ENCODE data around the gene CDCA4.

Gene CDCA4

GRCh38 chr14:104985675-104986486 lies 35.0 kb downstream of the CDCA4 start, which contains the start of gene CLBA1:
CLBA1 (plus strand) TSS chr14:104985788; CDS start chr14:104986432, 644 bp downstream.
- peak; percentile 74 to 83 for DNase-seq

- DNase-seq, result no peak
These were observed 36.6 kb downstream of the CDCA4 start for GRCh38 chr14:104984056-104984894.

DNA sequence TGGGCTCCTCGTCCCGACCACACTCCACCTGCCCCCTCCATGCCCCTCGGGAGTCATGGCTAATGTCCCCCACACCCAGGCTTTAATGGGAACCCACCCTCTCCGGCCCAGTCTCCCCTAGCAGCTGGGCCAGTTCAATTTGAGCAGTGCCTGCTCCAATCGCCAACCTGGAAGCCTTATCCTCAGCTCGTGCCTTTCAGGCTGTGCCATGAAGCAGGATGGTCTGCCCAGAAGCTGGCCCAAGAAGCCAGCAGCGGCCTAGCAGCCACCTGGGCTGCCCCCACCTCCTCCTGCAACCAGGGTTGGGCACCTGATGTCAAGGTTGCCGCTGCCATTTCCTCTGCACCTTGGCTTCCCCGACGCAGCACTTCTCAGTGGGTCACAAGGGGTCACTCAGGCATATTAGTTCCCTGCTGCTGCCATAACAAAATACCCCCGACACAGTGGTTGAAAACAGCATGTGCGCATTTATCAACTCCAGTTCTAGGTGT lies 37.6 kb downstream of the CDCA4 start:
- DNase-seq, result no peak

DNA sequence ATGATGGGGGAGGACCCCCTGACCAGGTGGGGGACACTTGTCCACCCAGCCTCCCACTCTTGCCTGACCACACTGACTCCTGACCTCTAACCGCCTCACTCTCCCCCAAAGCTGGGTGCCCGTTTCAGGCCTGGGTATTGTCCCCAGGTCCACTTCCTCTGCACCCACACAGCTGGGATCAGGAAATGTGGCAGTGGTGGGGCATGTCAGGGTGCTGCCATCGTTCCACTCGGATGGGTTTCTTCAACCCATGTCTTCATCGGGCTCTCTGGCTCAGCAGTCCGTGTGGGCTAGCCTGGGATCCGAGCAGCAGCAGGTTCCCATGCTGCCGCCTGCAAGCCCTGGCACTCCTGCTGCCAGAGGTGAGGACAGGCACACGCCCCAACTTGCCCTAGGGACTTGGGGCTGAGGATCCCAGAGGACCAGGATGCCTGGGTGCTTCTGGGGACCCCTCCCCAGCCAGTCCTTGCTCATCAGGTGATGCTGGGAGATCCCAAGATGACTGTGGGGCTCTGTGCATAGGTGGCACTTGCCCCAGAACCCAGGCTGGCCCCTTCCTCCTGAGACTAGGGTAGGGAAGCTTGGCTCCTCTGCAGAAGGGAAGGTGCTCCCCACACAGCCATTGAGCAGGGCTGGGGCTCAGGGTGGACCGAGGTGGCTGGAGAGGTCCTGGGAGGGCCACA lies 38.2 kb downstream of the CDCA4 start:
- DNase-seq, result no peak

DNA sequence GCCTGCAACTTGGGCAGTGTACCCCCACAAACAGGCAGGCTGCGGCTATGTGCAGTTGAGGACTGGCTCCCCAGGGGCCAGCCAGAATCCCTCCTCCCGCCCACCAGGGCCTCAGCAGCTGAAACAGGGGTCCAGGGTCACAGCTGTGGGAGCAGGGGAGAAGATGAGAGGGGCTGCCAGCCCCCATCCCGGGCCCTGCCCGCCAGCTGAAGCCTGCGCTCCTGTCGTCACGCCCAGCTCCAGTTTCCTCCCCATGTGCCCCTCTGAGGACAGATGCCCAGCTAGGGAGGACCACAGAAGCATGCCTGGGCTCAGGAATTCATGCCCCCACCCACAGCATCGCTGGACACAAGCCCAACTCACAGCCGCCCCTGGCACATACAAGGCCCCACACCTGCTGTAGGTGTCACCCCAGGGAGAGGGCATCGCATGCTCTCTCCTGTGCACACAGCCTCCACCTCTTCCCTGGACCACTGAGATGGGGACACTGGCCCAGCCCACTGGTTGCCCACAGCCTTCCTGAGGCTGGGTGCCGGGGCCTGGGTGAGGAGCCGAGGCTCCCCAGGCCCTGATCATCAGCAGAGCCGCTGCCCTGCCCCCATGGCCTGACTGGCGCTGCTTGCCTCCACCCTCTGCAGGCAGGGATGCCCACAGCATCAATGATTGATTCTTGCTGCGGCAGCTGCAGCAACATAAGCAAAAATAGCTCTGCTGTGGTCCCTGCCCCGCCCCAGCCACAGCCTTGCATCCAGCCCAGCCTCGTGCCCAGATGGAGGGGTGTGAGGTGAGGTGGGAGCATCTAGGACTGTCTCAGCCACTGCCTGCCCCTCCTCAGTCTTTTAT lies 39.0 kb downstream of the CDCA4 start:
- no peak for DNase-seq

GRCh38 chr14:104980611-104981531 lies 40.0 kb downstream of the CDCA4 start:
- no peak for DNase-seq

- DNase-seq, result no peak
These were observed 40.9 kb downstream of the CDCA4 start for GRCh38 chr14:104979758-104980610.

GRCh38 chr14:104978746-104979691 lies 41.9 kb downstream of the CDCA4 start:
- DNase-seq, result no peak

GRCh38 chr14:104977681-104978653 lies 42.9 kb downstream of the CDCA4 start, which contains the start of gene AHNAK2:
AHNAK2 (minus strand) TSS chr14:104978374; CDS start chr14:104978237, 137 bp downstream.
- peak in 1 of 2 donors; percentile 4 for DNase-seq

- DNase-seq, result no peak
These were observed 43.7 kb downstream of the CDCA4 start for GRCh38 chr14:104977008-104977680.

GRCh38 chr14:104976198-104977007 lies 44.5 kb downstream of the CDCA4 start:
- peak; percentile 13 to 71 for DNase-seq

GRCh38 chr14:104975481-104976197 lies 45.2 kb downstream of the CDCA4 start:
- no peak for DNase-seq

- DNase-seq, result no peak
These were observed 46.1 kb downstream of the CDCA4 start for GRCh38 chr14:104974665-104975390.

GRCh38 chr14:104974146-104974541 lies 46.7 kb downstream of the CDCA4 start:
- no peak for DNase-seq
